HG03565 (cell line): ENCODE measurements around the gene DPH7.
"Not testable (repeated sequence)": the region's sequence is repeated elsewhere in the genome, so short reads cannot be mapped to it uniquely, and the experiment has no call there.

Experiments
- ATAC-seq: cut with Tn5 transposase; IDR thresholded peaks from one replicate; pipeline ENCODE4 v1.9.1; 2021; ENCODE audit warnings: mild to moderate bottlenecking, moderate library complexity; ENCODE audit not compliant: unreplicated experiment

Gene DPH7

DNA sequence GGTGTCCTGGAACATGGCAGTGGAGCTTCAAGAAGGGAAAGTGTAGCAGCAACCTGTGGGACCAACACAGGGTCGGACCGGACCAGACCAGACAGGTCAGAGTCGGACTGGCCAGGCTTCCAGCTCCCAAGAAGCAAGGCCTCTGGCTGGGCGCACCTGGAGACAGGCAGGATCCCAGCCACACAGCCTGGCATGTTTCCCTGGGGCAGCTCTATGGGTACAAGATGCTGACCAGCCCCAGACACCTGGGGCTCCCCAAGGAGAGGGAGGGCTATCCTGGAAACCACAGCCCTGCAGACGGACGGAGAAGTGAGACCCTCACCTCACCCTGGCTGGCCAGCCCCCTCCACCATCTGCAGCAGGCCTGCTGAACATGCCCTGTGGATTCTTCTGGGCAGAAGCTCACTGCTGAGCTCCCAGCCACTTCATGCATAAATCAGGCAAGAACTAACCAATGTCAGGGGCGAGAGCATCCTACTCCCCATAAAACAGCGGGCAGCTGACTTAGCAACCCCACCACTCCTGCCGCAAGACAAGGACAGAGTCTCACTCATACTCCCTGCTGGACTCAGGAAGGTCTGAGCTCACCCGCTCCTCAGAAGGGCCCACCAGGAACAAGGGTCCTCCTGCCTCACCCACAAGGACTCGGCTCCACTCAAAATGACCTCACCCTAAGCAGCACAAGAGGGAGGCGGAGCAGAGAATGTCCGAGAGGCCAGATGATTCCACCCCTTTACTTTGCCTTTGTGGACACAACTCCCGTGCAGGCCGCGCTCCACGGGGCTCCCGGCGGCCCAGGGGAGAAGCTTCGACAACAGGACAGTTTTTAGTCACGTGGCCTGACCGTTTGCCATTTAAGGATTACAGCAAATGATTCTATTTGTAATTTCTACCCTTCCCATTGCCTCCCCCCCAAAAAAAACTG, 2.9 kb upstream of the DPH7 start:
- ATAC-seq = no peak

DNA sequence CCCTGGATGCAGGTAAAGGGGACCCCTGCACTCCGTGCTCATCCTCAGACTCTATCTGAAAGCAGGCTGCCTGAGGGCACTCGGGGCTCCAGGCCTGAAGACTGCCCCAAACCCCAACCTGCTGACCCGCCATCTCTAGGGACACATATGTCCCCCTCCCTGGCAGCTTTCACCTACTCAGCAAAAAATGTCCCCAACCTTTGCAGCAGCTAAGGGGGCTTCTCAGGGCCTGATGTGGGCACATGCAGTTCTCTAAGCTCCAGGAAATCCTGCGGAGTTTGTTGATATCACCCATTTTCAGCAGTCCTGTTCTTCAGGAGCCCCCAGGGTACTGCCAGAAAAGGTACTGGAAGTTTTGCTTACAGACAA, 2.2 kb upstream of the DPH7 start:
- ATAC-seq = no peak

DNA sequence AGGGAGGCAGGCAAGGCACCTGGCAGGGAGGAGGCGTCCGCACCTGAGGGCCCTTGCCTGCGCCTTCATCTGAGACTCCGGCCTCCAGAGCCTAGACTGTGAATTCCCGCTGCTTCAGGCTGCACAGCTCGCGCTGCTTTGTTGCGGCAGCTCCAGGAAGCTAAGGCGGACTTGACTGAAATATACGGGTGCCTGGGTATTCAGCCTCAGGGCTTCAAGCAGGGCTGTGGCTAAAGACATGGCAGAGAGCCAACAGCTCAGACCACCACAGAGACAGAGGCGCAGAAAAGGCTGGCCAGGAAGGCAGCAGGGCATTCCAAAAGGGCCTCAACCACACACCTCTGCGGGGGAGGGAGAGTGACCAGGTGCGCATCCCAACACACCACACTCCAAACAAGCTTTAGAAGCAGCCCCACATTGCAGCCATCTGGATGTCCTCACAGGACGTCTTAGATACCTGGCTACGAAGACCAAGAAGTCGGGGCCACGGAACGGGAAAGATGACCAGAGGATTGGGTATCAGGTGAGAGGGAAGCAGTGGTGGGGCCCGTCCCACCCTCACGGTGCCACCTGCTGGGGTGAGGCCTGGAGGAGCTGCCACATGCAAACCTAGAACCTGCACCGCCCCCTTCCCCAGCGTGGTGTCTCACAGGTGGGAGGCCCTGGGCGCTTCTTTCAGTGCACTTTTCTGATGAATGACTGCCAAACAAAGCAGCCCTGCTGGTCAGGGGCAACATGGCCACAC, 1.7 kb upstream of the DPH7 start:
- no peak for ATAC-seq

DNA sequence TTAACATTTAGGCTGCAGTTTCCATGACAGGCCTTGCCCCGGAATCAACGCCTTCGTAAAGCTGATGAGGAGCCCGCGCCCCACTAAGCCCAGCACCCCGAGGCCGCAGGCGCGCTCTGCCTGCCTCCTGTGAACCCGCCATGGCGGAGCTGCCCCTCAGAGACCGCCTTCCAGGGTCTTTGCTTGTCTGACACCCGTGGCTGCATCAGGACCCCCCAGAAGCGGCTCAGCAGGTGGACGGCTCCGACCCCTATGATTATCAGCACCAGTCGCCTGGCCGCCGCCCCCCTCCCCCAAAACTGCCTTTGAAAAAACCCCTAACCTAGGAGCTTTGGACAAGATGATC, 507 bp upstream of the DPH7 start:
- ATAC-seq = no peak

DNA sequence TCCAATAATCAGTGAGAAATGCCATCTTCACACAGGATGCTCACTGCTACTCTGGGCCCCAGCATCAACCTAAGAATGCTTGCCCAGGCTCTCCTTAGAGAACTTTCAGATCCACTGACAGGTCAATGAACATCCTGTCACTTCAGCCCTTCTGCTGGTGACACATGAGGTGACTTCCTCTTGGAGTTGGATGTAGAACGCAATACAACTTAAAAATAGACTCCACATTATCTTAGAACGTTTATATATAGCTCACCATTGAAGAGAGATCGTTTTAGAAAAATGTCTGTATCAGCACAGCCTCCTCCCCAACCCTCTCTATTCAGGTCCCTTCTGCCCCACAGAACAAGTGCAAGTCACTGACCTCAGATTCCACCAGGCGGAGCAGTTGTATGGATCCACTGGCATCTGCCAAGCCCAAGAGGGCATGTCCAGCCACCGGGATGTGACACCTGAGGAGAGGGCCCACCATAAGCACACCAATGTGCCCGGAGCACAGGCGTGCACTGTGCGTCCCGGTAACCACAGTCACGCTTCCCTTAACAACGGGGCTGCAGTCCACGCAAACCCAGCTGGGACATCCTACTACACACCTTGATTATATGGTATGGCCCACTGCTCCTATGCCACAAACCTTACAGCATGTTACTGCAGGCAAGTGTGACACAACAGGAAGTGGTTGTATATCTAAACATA, 2.9 kb downstream of the DPH7 start:
- ATAC-seq = no peak

DNA sequence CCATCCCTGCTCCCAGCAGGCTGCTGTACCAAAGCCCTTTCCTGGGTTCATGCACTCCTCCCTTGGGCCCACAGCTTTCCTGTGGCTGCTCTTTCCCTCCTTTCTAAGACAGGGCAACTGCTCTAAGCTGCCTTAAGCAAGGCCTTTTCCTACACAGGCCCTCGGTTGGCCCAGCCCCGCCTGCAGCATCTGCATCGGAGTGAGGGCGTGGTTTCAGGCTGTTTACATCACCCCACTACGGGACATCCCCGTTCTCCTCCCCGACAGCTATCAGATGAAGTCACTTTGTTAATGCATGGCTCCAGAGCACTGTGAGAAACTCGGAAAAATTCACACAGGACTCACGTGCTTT, 3.4 kb downstream of the DPH7 start:
- no peak for ATAC-seq

DNA sequence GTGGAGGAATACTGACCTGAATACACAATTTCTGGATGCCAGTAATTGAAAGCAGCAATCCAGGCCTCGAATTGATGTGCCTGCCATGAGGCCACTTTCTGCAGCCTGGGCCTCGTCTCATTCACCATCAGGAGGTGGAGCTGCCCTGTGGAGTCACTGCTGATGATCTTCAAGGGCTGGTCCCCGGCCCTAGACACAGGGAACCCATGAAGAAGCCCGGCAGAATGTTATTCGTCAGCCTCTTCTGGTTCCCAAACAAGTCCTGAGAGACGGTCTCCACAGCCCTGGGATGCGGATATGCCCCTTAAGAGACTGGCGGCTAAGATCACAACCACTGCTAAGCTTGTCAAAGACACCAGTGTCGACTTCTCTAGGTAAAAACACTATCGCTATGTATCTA, 4.5 kb downstream of the DPH7 start:
- no peak for ATAC-seq

DNA sequence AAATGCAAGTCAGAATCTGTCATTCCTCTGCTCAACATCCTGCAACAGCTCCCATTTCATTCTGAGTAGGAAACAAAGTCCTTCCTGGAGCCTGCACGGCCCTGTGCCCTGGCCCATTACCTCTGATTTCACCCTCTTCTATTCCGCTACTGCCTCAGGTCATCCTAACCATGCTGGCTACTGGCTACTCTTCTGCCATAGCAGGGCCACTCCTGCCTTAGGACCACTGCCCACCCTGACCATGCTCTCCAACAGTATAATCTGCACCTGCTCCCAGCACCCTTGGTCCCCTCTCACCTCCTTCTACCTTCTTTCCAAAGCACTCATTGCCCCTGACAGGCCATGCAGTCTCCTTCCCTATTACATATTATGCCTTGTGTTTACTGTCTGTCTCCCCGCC, 8.2 kb downstream of the DPH7 start:
- ATAC-seq = no peak

DNA sequence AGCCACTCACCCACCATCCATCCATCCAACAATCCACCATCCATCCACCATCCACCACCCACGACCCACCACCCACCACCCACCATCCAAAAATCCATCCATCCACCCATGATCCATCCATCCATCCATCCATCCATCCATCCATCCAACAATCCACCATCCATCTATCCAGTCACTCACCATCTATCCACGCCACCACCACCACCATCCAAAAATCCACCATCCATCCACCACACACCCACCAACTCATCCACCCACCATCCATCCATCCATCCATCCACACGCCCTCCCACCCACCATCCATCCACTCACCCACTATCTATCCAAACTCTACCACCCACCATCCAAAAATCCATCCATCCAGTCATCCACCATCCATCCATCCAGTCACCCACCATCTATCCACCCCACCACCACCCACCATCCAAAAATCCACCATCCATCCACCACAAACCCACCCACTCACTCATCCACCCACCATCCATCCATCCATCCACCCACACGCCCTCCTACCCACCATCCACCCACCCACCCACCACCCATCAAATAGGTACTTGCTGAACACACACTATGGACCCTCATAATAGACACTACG, 9.0 kb downstream of the DPH7 start:
- no peak for ATAC-seq

DNA sequence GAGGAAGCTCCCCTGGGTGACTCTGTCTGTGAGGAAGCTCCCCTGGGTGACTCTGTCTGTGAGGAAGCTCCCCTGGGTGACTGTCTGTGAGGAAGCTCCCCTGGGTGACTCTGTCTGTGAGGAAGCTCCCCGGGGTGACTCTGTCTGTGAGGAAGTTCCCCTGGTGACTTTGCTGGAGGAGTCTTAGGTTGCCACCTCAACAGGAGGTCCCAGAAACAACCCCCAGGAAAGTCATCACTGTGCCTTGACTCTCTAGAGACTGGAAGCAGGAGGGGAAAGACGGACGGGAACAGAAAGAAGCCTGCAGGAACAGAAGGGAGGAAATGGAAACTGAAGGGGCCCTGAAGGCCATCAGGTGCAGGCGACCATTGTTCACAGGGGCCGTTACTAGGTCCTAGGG, 10.3 kb downstream of the DPH7 start:
- ATAC-seq = not testable (repeated sequence)

DNA sequence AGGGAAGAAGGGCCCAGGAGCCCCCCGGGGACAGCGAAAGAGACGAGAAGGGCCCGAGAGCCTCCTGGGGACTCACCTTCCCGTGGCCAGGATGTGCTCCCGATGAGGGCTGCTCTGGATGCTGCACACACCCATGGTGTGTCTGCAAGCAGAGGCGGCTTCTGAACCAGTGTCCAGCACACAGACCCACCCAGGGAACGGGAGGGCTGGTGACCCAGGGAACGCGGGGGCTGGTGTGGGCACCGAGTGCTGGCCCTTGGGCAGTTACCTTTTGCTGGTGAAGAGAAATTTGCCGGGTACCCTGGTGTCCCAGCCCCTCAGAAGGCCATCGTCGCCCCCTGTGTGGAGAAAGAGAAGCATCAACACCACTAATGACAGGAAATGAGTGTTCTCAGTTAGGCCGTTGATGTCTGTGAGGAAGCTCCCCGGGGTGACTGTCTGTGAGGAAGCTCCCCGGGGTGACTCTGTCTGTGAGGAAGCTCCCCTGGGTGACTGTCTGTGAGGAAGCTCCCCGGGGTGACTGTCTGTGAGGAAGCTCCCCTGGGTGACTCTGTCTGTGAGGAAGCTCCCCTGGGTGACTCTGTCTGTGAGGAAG, 13.8 kb downstream of the DPH7 start:
- no peak for ATAC-seq

DNA sequence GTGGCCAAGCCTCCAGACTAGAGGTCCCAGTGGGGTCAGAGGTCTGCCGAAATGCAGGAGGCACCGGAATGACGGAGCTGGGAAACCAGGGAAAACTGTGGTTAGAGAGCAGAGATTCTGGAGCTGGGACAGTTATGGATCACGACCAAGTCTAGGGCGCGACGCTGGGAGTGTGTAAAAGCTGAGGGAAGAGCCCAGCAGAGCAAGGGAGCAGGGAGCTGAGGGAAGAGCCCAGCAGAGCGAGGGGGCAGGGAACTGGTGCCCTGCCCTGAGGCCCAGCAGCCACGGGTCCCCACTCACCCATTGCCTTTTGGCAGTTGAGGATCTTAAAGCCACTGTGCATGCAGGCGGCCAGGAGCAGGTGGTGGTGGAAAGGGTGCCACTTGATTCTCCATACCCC, 14.6 kb downstream of the DPH7 start:
- no peak for ATAC-seq

DNA sequence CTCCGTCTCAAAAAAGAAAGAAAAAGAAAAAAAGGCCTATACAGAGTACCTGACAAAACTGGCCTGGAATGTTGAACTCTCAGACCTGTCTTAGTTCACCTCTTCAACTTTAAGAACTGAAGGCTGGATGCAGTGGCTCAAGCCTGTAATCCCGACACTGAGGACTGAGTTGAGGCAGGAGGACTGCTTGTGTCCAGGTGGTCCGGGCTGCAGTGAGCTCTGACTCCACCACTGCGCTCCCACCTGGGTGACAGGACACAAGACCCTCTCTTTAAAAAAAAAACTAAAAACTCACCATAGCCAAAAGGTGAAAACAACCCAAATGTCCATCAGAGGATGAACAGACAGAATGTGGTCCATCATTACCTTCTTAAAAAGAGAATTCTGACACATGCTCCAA, 20.6 kb downstream of the DPH7 start:
- ATAC-seq = no peak

DNA sequence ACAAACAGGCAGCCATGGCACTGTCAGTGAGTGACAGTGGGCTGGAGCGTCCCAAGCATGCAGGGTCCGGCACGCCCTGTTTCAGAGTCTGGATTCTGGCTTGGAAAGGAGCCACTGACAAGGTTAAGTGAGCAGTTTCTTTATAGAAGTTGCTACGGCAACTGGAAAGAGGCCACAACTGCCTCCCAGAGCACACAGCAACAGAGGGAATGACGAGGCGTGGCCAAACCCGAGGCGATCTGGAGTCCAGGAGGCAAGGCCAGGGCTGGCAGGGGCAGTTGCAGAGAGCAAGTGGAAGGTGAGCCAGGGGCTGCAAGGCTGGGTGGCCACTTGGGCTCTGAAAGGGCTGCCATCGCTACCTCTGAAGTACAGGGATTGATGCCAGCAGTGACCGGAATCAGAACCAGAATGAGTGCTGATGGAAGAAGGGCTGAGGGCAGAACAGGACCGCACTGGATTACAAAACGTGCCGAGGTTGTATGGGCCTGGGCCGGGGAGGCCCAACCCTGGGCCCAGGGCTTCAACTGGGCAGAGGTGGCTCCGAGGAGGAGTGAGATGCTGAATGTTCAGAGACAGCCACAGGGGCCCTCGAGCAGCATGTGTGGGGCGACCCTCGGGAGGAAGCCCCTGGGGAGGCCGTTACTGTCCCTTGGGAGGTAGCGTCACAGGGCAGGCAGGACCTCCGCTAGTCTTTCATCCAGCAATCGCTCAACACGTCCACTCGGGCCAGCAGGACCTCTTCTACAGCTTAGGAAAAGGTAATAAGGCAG, 22.5 kb downstream of the DPH7 start:
- ATAC-seq = no peak

DNA sequence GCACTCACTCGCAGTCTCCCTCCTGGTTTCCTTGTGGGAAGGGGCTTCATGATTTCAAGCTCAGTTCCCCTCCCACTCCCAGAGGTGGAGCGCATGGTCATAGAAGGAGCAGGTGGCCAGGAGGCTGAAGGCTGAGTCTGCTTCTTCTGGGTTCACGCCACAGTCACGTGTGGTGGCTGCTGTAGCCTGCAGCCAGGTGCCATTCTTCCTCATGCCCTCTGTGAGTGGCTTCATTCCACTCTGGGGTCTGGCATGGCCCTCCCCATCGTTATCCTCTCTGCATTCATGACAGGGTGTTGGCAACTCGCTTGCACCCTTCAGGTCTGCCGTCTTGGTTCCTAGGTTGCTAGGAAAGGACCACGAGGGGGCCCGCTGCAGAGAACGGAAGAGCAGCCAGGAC, 23.5 kb downstream of the DPH7 start:
- ATAC-seq = no peak

DNA sequence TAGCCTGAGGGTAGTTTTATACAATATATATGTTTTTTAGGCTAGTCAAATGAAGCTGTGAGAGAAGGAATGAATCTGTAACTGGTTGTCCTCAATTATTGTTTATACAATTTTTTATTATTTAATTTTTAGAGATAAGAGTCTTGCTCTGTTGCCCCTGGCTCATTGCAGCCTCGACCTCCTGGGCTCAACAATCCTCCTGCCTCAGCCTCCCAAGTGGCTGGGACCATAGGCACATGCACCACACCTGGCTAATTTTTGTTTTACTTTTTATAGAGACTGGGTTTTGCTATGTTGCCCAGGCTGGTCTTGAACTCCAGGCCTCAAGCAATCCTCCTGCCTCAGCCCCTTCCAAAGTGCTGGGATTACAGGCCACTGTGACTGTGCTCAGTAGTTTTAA, 24.4 kb downstream of the DPH7 start:
- no peak for ATAC-seq

DNA sequence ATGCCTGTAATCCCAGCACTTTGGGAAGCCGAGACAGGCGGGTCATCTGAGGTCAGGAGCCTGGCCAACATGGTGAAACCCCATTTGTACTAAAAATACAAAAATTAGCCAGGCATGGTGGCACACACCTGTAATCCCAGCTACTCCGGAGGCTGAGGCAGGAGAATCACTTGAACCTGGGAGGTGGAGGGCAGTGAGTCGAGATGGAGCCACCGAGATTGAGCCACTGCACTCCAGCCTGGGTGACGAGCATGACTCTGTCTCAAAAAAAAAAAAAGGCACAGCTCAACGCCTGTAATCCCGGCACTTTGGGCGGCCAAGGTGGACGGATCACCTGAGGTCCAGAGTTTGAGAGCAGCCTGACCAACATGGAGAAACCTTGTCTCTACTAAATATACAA, 25.1 kb downstream of the DPH7 start:
- not testable (repeated sequence) for ATAC-seq

DNA sequence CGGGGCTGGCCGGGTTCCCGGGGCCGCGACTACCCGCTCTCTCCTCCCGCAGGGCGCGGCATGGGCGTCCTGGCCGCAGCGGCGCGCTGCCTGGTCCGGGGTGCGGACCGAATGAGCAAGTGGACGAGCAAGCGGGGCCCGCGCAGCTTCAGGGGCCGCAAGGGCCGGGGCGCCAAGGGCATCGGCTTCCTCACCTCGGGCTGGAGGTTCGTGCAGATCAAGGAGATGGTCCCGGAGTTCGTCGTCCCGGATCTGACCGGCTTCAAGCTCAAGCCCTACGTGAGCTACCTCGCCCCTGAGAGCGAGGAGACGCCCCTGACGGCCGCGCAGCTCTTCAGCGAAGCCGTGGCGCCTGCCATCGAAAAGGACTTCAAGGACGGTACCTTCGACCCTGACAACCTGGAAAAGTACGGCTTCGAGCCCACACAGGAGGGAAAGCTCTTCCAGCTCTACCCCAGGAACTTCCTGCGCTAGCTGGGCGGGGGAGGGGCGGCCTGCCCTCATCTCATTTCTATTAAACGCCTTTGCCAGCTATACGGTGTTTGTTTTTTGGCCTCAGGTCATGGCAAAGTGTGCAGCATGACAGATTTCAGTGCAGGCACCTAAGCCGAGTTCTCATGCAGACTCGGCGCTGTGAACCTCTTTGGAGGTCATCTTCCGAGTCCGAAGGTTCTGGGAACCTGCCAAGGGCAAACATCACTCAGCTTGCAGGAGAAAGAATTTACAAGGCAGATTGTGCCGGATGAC, 26.5 kb downstream of the DPH7 start:
- ATAC-seq = peak; percentile 23

DNA sequence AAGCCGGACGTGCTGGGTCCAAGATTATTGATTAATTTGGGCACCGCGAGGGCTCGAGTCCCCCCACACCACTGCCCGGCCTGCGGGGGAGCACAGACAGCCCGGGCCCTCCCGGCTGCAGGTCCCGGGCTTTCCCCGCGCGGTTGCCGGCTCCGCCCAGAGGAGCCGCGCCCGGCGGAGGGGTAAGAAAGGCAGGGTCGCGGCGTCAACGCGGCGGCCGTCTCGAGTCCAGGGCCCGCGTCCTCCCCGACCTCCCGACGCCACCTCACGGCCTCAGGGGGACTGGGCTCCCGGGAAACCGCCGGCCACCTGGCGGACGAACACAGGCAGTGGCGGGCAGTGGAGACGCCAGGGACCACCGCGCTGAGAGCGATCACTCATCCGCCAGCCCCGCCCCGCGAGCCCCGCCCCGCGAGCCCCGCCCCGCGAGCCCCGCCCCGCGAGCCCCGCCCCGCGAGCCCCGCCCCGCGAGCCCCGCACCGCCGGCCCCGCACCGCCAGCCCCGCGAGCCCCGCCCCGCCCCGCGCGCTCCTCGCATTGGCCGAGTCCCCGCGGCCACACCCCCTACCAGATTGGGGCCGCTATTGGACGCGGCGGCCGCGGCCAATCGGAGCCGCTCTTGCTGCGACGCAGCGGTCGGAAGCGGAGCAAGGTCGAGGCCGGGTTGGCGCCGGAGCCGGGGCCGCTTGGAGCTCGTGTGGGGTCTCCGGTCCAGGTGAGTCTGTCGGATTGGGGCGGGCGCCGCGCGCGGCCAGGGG, 27.3 kb downstream of the DPH7 start, which contains the start of gene MRPL41:
TSS of gene MRPL41 (plus strand) at position 616 of the 758 bp plus-strand sequence. CDS start 203 bp downstream, outside the sequence.
- peak; percentile 76 for ATAC-seq
